Astrocyte (in vitro differentiated cells and primary cell): ENCODE measurements around the gene ARIH1. TPM values are rescaled to one million over a fixed set of nuclear protein-coding genes. Genes with fewer than 3 reads are reported as not detected.
A peak's percentile ranks its signal among the peaks of the same experiment; 100 is the strongest.

Experiments used
- DNase-seq: peaks from one replicate; pipeline ENCODE4 v3.0.0-alpha.2; 2010; ENCODE audit warnings: low read depth
- FAIRE-seq: peaks from 2 replicates; lab custom pipeline; 2011; peaks lifted over from hg19 to GRCh38; lab: Jason Lieb, UNC
- H2AFZ ChIP-seq: 2 replicates; pipeline ENCODE4 v1.6.0; 2012; ENCODE audit warnings: low read depth, low read length, inconsistent platforms
- H3K27ac ChIP-seq: 2 replicates; pipeline ENCODE4 v1.5.1; 2011; ENCODE audit warnings: low read depth, low read length, inconsistent platforms
- H3K27me3 ChIP-seq: 2 replicates; pipeline ENCODE4 v1.6.0; 2011; ENCODE audit warnings: low read length, inconsistent platforms; ENCODE audit not compliant: insufficient read depth
- H3K36me3 ChIP-seq: 2 replicates; pipeline ENCODE4 v1.5.1; 2011; ENCODE audit warnings: low read length, inconsistent platforms; ENCODE audit not compliant: insufficient read depth
- H3K4me1 ChIP-seq: 2 replicates; pipeline ENCODE4 v1.5.1; 2011; ENCODE audit warnings: low read length, inconsistent platforms; ENCODE audit not compliant: insufficient read depth
- H3K4me2 ChIP-seq: 2 replicates; pipeline ENCODE4 v1.6.0; 2012; ENCODE audit warnings: low read length, inconsistent platforms
- H3K4me3 ChIP-seq: 2 replicates; pipeline ENCODE4 v1.5.1; 2011; ENCODE audit warnings: low read depth, mild to moderate bottlenecking, low read length, inconsistent platforms; ENCODE audit not compliant: insufficient read depth
- H3K79me2 ChIP-seq: 2 replicates; pipeline ENCODE4 v1.6.0; 2012; ENCODE audit warnings: mild to moderate bottlenecking, low read length, inconsistent platforms; ENCODE audit not compliant: insufficient read depth
- H3K9ac ChIP-seq: 2 replicates; pipeline ENCODE4 v1.6.0; 2012; ENCODE audit warnings: mild to moderate bottlenecking, low read length, inconsistent platforms
- H3K9me3 ChIP-seq: 2 replicates; pipeline ENCODE4 v1.5.1; 2012; ENCODE audit warnings: low read depth, mild to moderate bottlenecking, low read length, inconsistent platforms; ENCODE audit not compliant: insufficient read depth
- H4K20me1 ChIP-seq: 2 replicates; pipeline ENCODE4 v1.6.0; 2012; ENCODE audit warnings: low read length, inconsistent platforms; ENCODE audit not compliant: insufficient read depth
- H3K27ac Mint-ChIP-seq: one replicate; pipeline ENCODE4 v1.8.0; 2021; ENCODE audit warnings: mild to moderate bottlenecking, mixed read lengths; ENCODE audit not compliant: unreplicated experiment
- H3K27me3 Mint-ChIP-seq: one replicate; pipeline ENCODE4 v1.8.0; 2021; ENCODE audit warnings: low read depth, mixed read lengths; ENCODE audit not compliant: unreplicated experiment
- H3K36me3 Mint-ChIP-seq: one replicate; pipeline ENCODE4 v1.8.0; 2021; ENCODE audit warnings: low read depth, mixed read lengths; ENCODE audit not compliant: unreplicated experiment
- H3K4me1 Mint-ChIP-seq: one replicate; pipeline ENCODE4 v1.8.0; 2021; ENCODE audit warnings: low read depth, mixed read lengths; ENCODE audit not compliant: unreplicated experiment
- H3K4me3 Mint-ChIP-seq: one replicate; pipeline ENCODE4 v1.8.0; 2021; ENCODE audit warnings: mild to moderate bottlenecking, moderate library complexity, mixed read lengths; ENCODE audit not compliant: unreplicated experiment
- H3K9me3 Mint-ChIP-seq: one replicate; pipeline ENCODE4 v1.8.0; 2021; ENCODE audit warnings: mild to moderate bottlenecking, mixed read lengths; ENCODE audit not compliant: unreplicated experiment
- CTCF ChIP-seq: IDR thresholded peaks from 2 replicates; pipeline ENCODE4 v1.5.1; 2011; ENCODE audit warnings: low read depth, mild to moderate bottlenecking, inconsistent platforms, low read length, moderate library complexity; ENCODE audit not compliant: insufficient read depth
- EZH2 ChIP-seq: IDR thresholded peaks from 2 replicates; pipeline ENCODE4 v1.6.1; 2012; ENCODE audit warnings: mild to moderate bottlenecking, low read length, inconsistent platforms; ENCODE audit not compliant: insufficient read depth
- total RNA-seq: library from RNA; stranded (reverse); gene quantifications from 2 replicates; pipeline ENCODE4 v1.2.1, GENCODE V29; 2021

ARIH1 gene
- total RNA-seq, 1 donor from 2014 or later, result 212 TPM

DNA sequence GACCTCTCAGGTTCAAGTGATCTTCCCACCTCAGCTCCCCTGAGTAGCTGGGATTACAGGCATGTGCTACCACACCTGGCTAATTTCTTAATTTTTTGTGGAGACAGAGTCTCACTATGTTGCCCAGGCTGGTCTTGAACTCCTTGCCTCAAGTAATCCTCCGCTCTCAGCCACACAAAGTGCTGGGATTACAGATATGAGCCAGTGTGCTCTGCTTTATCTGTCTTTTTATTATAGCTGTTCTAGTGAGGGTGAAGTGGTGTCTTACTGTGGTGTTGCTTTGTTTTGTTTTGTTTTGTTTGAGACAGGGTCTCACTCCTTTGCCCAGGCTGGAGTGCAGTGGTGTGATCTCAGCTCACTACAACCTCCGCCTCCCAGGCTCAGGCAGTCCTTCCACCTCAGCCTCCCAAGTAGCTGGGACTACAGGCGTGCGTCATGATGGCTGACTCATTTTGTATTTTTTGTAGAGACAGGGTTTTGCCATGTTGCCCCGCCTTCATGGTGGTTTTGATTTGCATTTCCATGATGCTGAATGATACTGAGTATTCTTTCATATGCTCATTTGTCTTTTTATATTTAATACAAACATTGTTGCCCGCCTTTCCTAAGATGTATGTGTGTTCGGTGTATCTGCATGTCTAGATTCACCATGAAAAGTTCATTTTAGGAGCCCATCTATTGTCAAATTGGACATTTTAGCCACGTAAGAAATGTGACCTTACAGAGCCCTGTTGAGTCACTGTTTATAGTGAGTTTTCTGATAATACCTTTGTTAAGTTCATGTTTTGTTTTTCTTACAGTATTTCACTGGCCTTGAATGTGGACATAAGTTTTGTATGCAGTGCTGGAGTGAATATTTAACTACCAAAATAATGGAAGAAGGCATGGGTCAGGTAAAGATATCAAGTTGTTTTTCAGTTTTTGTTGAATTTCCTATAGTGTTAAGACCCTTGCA is 80.6 kb downstream of the ARIH1 start:
- peak overlapping the region; percentile 65 for H3K4me2 ChIP-seq
- H4K20me1 ChIP-seq, result peaks cover 51% of the 10 kb centered on the region
- no peak for FAIRE-seq
- DNase-seq, result peak; percentile 85
- peak overlapping the region; percentile 40 for H3K4me3 ChIP-seq
- no peaks in the 10 kb centered on the region for H3K9me3 Mint-ChIP-seq
- H3K36me3 ChIP-seq, result peaks cover 18% of the 10 kb centered on the region
- H3K27me3 Mint-ChIP-seq, result no peaks in the 10 kb centered on the region
- peaks cover 14% of the 10 kb centered on the region for H3K4me1 ChIP-seq
- H3K4me1 Mint-ChIP-seq, result peaks cover 18% of the 10 kb centered on the region
- no peaks in the 10 kb centered on the region for H3K9me3 ChIP-seq
- peak overlapping the region; percentile 94 for H3K27ac ChIP-seq
- no peak overlapping the region for H3K4me3 Mint-ChIP-seq
- H3K79me2 ChIP-seq, result peaks cover 73% of the 10 kb centered on the region
- no peaks in the 10 kb centered on the region for H3K27me3 ChIP-seq
- TF ChIP-seq EZH2 (no peak), CTCF (no peak)
- peak overlapping the region; percentile 26 for H3K27ac Mint-ChIP-seq
- peak overlapping the region; percentile 36 for H2AFZ ChIP-seq
- H3K9ac ChIP-seq, result peak overlapping the region; percentile 55
- H3K36me3 Mint-ChIP-seq, result peaks cover 13% of the 10 kb centered on the region

DNA sequence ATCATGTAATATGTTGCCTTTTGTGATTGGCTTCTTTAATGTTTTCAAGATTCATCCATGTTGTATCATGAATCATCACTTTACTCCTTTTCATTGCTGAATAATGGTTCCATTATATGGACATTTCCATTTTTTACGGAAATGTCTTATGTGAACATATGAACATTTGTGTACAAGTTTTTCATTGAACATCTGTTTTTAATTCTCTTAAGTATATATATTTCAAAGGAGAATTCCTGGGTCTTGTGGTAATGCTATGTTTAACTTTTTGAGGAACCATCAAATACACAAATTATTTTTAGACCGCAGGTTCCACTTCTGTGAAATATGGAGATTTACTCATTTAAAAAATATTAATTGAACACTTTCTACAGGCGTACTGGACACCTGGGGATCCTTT is 85.7 kb downstream of the ARIH1 start:
- peaks cover 26% of the 10 kb centered on the region for H3K36me3 Mint-ChIP-seq
- Histone ChIP-seq H3K9ac (no peak overlapping the region), H3K4me3 (no peak overlapping the region), H3K4me1 (peaks cover 11% of the 10 kb centered on the region), H3K27me3 (no peaks in the 10 kb centered on the region), H3K4me2 (no peak overlapping the region), H3K27ac (no peak overlapping the region), H3K36me3 (peaks cover 29% of the 10 kb centered on the region), H4K20me1 (peaks cover 48% of the 10 kb centered on the region), H3K79me2 (peaks cover 53% of the 10 kb centered on the region), H2AFZ (no peak overlapping the region), H3K9me3 (no peaks in the 10 kb centered on the region)
- H3K4me1 Mint-ChIP-seq, result peaks cover 23% of the 10 kb centered on the region
- no peak overlapping the region for H3K27ac Mint-ChIP-seq
- H3K27me3 Mint-ChIP-seq, result no peaks in the 10 kb centered on the region
- DNase-seq (no peak), FAIRE-seq (no peak)
- no peak for TF ChIP-seq EZH2
- TF ChIP-seq CTCF, result no peak
- H3K4me3 Mint-ChIP-seq, result no peak overlapping the region
- no peaks in the 10 kb centered on the region for H3K9me3 Mint-ChIP-seq

- no peak overlapping the region for H3K27ac ChIP-seq
- no peak for FAIRE-seq
- TF ChIP-seq CTCF, result no peak
- TF ChIP-seq EZH2, result no peak
- H3K4me2 ChIP-seq, result no peak overlapping the region
- Mint-ChIP-seq H3K4me3 (no peak overlapping the region), H3K9me3 (no peaks in the 10 kb centered on the region), H3K4me1 (peaks cover 18% of the 10 kb centered on the region), H3K36me3 (peaks cover 21% of the 10 kb centered on the region), H3K27ac (peak overlapping the region; percentile 12), H3K27me3 (no peaks in the 10 kb centered on the region)
- H4K20me1 ChIP-seq, result peaks cover 41% of the 10 kb centered on the region
- no peak overlapping the region for H2AFZ ChIP-seq
- no peak overlapping the region for H3K9ac ChIP-seq
- DNase-seq, result no peak
- peaks cover 4% of the 10 kb centered on the region for H3K4me1 ChIP-seq
- peaks cover 27% of the 10 kb centered on the region for H3K36me3 ChIP-seq
- H3K27me3 ChIP-seq, result no peaks in the 10 kb centered on the region
- H3K79me2 ChIP-seq, result peaks cover 53% of the 10 kb centered on the region
- no peaks in the 10 kb centered on the region for H3K9me3 ChIP-seq
- no peak overlapping the region for H3K4me3 ChIP-seq
These were observed 86.3 kb downstream of the ARIH1 start for GRCh38 chr15:72560458-72560857.
